Activated B cell treated with CpG ODN at 0.5 μM for 24 hours (primary cell): ENCODE measurements around the gene ZNF586. TPM values are rescaled to one million over a fixed set of nuclear protein-coding genes. Genes with fewer than 3 reads are reported as not detected.

Source experiments
- ATAC-seq: fragments of 200-7000 bp; cut with Tn5 transposase; one replicate; pipeline ENCODE4 v1.10.0; 2021; ENCODE audit warnings: low read depth, mild to moderate bottlenecking, moderate library complexity
- CTCF ChIA-PET: fragments of 350-600 bp; sonication (Branson Sonifier 250); formaldehyde crosslinking; loops from one replicate; lab custom pipeline; 2021; ENCODE audit warnings: antibody characterized with exemption; lab: Charles Lee
- POLR2A ChIA-PET: fragments of 350-600 bp; sonication (Branson Sonifier 250); formaldehyde crosslinking; loops from one replicate; lab custom pipeline; 2021; ENCODE audit warnings: antibody characterized with exemption; lab: Charles Lee
- DNase-seq: peaks from one replicate; pipeline ENCODE4 v3.0.0; 2022
- H3K27ac Mint-ChIP-seq: one replicate; pipeline ENCODE4 v1.8.0; 2020; ENCODE audit warnings: mixed read lengths
- H3K27me3 Mint-ChIP-seq: one replicate; pipeline ENCODE4 v1.8.0; 2021; ENCODE audit warnings: mixed read lengths
- H3K36me3 Mint-ChIP-seq: one replicate; pipeline ENCODE4 v1.8.0; 2021; ENCODE audit warnings: low read depth, mixed read lengths
- H3K4me1 Mint-ChIP-seq: one replicate; pipeline ENCODE4 v1.8.0; 2021; ENCODE audit warnings: mixed read lengths
- H3K4me3 Mint-ChIP-seq: one replicate; pipeline ENCODE4 v1.8.0; 2020; ENCODE audit warnings: mild to moderate bottlenecking, mixed read lengths
- H3K9me3 Mint-ChIP-seq: one replicate; pipeline ENCODE4 v1.8.0; 2020; ENCODE audit warnings: mixed read lengths
- CTCF ChIP-seq: fragments of 200-600 bp; IDR thresholded peaks from one replicate; pipeline ENCODE4 v1.8.0; 2022; ENCODE audit warnings: antibody characterized with exemption, mild to moderate bottlenecking
- intact Hi-C: fragments of 100-400 bp; cut with micrococcal nuclease; formaldehyde crosslinking; loops from one replicate; pipeline ENCODE4 v1.15.1; 2024
- total RNA-seq: library from RNA; stranded (reverse); gene quantifications from 2 replicates; pipeline ENCODE4 v1.2.3, GENCODE V29; 2022

ZNF586 gene
- total RNA-seq, 1 donor from 2014 or later: 33.7 TPM

- Mint-ChIP-seq H3K27ac (no peak overlapping the region), H3K4me3 (no peak overlapping the region), H3K36me3 (peaks cover 45% of the 10 kb centered on the region), H3K9me3 (no peaks in the 10 kb centered on the region), H3K27me3 (no peaks in the 10 kb centered on the region), H3K4me1 (peaks cover 31% of the 10 kb centered on the region)
- DNase-seq (no peak), ATAC-seq (no peak)
- POLR2A ChIA-PET: no interaction called here
- intact Hi-C loops: no loop called here
- no peak for TF ChIP-seq CTCF
- CTCF ChIA-PET: no interaction called here
These were observed 56.0 kb downstream of the ZNF586 start for GRCh38 chr19:57825511-57825910.

GRCh38 chr19:57829316-57829715 is 59.8 kb downstream of the ZNF586 start:
- no peak overlapping the region for H3K27ac Mint-ChIP-seq
- CTCF ChIA-PET: interaction anchor here (0.6 kb wide), 1 partner anchor 83 kb away, joined by 3 read pairs; the partner anchor contains the start of gene ZNF776
- no peak for ATAC-seq

GRCh38 chr19:57830071-57830602 is 60.7 kb downstream of the ZNF586 start, which contains the start of gene ZNF587B:
ZNF587B (plus strand) TSS chr19:57830299; CDS start chr19:57830529, 230 bp downstream.
- TF ChIP-seq CTCF: no peak
- ATAC-seq (no peak), DNase-seq (no peak)
- H3K27ac Mint-ChIP-seq: no peak within 1 kb of the TSS
- H3K36me3 Mint-ChIP-seq: peaks cover 39% of the 10 kb centered on the region
- no peaks in the 10 kb centered on the region for H3K9me3 Mint-ChIP-seq
- intact Hi-C loops: no loop called here
- H3K4me3 Mint-ChIP-seq: no peak within 1 kb of the TSS
- ChIA-PET POLR2A (interaction anchor here (1.2 kb wide), 1 partner anchor 11 kb away, joined by 3 read pairs; no protein-coding TSS in a partner anchor), CTCF (interaction anchor here (0.6 kb wide), 1 partner anchor 83 kb away, joined by 3 read pairs; the partner anchor contains the start of gene ZNF776)
- no peaks in the 10 kb centered on the region for H3K27me3 Mint-ChIP-seq
- H3K4me1 Mint-ChIP-seq: peaks cover 5% of the 10 kb centered on the region

More at GRCh38 chr19:57829316-57829715, 59.8 kb downstream of the ZNF586 start:
- Mint-ChIP-seq H3K4me1 (peaks cover 8% of the 10 kb centered on the region), H3K36me3 (peaks cover 43% of the 10 kb centered on the region), H3K4me3 (no peak overlapping the region), H3K27me3 (no peaks in the 10 kb centered on the region), H3K9me3 (no peaks in the 10 kb centered on the region)
- TF ChIP-seq CTCF: no peak
- POLR2A ChIA-PET: interaction anchor here (1.2 kb wide), 1 partner anchor 10 kb away, joined by 3 read pairs; no protein-coding TSS in a partner anchor
- intact Hi-C loops: no loop called here
- DNase-seq: no peak

Other genes with a start within 250 kb of the ZNF586 start
- gene ZNF549, start 242.3 kb upstream of the ZNF586 start, total RNA-seq: 14.0 and 16.9 TPM in 2 replicates
- 16.8 and 18.7 TPM in 2 replicates for gene ZNF550, start 209.8 kb upstream of the ZNF586 start, total RNA-seq
- 12.6 and 13.8 TPM in 2 replicates for gene ZNF416, start 190.8 kb upstream of the ZNF586 start, total RNA-seq
- gene ZIK1, start 185.5 kb upstream of the ZNF586 start, total RNA-seq: 16.2 and 18.1 TPM in 2 replicates
- gene ZNF530, start 169.8 kb upstream of the ZNF586 start, total RNA-seq: 7.0 and 7.9 TPM in 2 replicates
- 32.3 and 38.4 TPM in 2 replicates for gene ZNF134, start 155.4 kb upstream of the ZNF586 start, total RNA-seq
- gene ZNF211, start 136.5 kb upstream of the ZNF586 start, total RNA-seq: 22.0 and 26.0 TPM in 2 replicates
- not detected in 2 replicates for gene ZSCAN4, start 100.7 kb upstream of the ZNF586 start, total RNA-seq
- 20.0 and 28.6 TPM in 2 replicates for gene ZNF551, start 87.7 kb upstream of the ZNF586 start, total RNA-seq
- 23.2 and 27.9 TPM in 2 replicates for gene ZNF154, start 60.5 kb upstream of the ZNF586 start, total RNA-seq
- 25.2 and 27.0 TPM in 2 replicates for gene ZNF671, start 42.1 kb upstream of the ZNF586 start, total RNA-seq
- 26.5 and 29.9 TPM in 2 replicates for gene ZNF776, start 22.9 kb upstream of the ZNF586 start, total RNA-seq
- 13.9 and 15.6 TPM in 2 replicates for gene ZNF552, start 45.2 kb downstream of the ZNF586 start, total RNA-seq
- gene ZNF587B, start 60.6 kb downstream of the ZNF586 start, total RNA-seq: 29.3 and 35.0 TPM in 2 replicates
- 44.0 and 61.1 TPM in 2 replicates for gene ZNF587, start 80.2 kb downstream of the ZNF586 start, total RNA-seq
- gene ZNF814, start 119.4 kb downstream of the ZNF586 start, total RNA-seq: 64.7 and 84.0 TPM in 2 replicates
- gene ZNF417, start 146.9 kb downstream of the ZNF586 start, total RNA-seq: 27.2 and 29.0 TPM in 2 replicates
- 21.3 and 26.5 TPM in 2 replicates for gene ZNF418, start 165.7 kb downstream of the ZNF586 start, total RNA-seq
- gene ZNF256, start 178.0 kb downstream of the ZNF586 start, total RNA-seq: 16.6 and 20.2 TPM in 2 replicates
- 0.81 and 1.1 TPM in 2 replicates for gene C19orf18, start 204.9 kb downstream of the ZNF586 start, total RNA-seq
- 27.8 and 32.9 TPM in 2 replicates for gene ZNF606, start 233.1 kb downstream of the ZNF586 start, total RNA-seq